ENCODE results near the gene LARGE1.

The LARGE1 gene

GRCh38 chr22:33792832-33793231 lies 127.4 kb downstream of the LARGE1 start:
- in situ Hi-C loops (cut with HindIII; ENCODE audit: low sequenced_read_pairs): no loop called here
- no peak for DNase-seq (ENCODE audit: low read depth)
- no peak for TF ChIP-seq CTCF (IDR thresholded peaks at IDR 0.05; ENCODE audit: low read depth, low read length, missing control alignments)
- H3K4me3 ChIP-seq (ENCODE audit: low read depth, low read length): no peak overlapping the region

DNA sequence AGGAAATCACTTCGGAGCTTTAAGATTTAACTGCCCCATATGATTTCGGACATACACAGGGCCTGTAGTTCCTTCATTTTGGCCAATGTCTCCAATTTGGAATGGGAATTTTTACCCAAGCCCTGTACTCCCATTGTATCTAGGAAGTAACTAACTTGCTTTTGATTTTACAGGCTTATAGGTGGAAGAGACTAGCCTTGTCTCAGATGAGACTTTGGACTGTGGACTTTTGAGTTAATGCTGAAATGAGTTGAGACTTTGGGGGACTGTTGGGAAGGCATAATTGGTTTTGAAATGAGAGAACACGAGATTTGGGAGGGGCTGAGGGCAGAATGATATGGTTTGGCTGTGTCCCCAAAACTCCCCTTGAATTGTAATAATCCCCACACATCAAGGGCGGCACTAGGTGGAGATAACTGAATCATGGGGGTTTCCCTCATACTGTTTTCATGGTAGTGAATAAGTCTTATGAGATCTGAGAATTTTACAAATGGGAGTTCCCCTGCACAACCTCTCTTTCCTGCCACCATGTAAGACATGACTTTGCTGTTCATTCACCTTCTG lies 130.5 kb downstream of the LARGE1 start:
- in situ Hi-C loops (cut with HindIII; ENCODE audit: low sequenced_read_pairs): no loop called here
- DNase-seq (ENCODE audit: low read depth): no peak
- TF ChIP-seq CTCF (IDR thresholded peaks at IDR 0.05; ENCODE audit: low read depth, low read length, missing control alignments): no peak
- no peak overlapping the region for H3K4me3 ChIP-seq (ENCODE audit: low read depth, low read length)

DNA sequence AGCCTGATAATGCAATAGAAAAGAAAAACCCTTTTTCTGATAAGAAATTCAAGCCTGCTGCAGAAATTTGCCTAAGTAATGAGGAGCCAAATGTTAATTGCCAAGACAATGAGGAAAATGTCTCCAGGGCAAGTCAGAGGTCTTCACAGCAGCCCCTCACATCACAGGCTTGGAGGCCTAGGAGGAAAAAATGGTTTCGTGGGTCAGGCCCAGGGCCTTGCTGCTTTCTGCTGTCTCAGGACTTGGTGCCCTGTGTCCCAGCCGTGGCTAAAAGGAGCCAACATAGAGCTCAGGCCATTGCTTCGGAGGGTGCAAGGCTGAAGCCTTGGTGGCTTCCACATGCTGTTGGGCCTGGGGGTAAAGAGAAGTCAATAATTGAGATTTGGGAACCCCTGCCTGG lies 131.3 kb downstream of the LARGE1 start:
- H3K4me3 ChIP-seq (ENCODE audit: low read depth, low read length): no peak overlapping the region
- no peak for TF ChIP-seq CTCF (IDR thresholded peaks at IDR 0.05; ENCODE audit: low read depth, low read length, missing control alignments)
- in situ Hi-C loops (cut with HindIII; ENCODE audit: low sequenced_read_pairs): no loop called here
- DNase-seq (ENCODE audit: low read depth): no peak

DNA sequence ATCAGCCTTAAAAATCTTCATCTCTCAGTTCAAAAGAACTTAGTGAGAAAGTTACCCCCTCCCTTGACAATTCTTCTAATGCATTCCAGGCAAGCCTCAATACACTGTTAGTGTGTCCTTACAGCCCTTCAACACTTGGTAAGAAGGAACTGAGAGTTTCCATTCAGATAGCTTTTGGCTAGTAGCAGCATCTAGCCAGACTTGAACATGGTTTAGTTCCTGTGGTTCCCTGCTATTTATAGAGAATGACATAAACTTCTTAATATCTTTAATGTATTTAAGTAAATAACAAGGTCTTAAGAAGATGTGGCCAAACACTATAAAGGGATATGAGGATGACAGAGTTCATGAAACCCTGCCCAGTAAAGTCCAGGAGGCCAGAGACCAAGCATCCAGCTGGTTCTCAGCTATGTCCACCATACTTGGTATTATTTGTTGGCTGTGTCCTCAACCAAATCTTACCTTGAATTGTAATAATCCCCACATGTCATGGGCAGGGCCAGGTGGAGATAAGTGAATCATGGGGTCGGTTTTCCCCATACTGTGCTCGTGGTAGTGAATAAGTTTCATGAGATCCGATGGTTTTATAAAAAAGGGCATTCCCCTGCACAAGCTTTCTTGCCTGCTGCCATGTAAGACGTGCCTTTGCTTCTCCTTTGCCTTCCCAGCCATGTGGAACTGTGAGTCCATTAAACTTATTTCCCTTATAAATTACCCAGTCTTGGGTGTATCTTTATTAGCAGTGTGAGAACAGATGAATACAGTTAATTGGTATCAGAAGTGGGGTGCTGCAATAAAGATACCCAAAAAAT lies 132.4 kb downstream of the LARGE1 start:
- DNase-seq (ENCODE audit: low read depth): no peak
- in situ Hi-C loops (cut with HindIII; ENCODE audit: low sequenced_read_pairs): no loop called here
- no peak for TF ChIP-seq CTCF (IDR thresholded peaks at IDR 0.05; ENCODE audit: low read depth, low read length, missing control alignments)
- no peak overlapping the region for H3K4me3 ChIP-seq (ENCODE audit: low read depth, low read length)

DNA sequence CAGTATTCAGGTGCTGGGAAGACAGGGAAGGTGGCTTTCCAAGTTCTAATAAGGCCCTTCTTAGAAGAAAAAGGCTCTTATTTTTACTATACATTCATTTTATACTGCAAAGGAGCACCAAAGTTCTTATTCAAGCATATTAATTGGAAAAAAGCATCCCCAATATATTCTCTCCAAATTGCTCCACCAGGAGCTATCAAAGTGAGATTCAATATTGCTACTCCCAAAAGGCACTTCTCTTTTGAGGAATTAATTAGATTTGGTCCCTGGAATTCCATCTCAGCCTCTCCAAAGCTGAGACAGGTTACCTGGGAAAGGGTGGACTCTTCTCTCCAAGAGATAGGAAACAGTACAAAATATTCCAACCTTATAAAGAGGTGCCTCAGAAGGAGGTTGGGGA lies 134.1 kb downstream of the LARGE1 start:
- no peak overlapping the region for H3K4me3 ChIP-seq (ENCODE audit: low read depth, low read length)
- in situ Hi-C loops (cut with HindIII; ENCODE audit: low sequenced_read_pairs): no loop called here
- DNase-seq (ENCODE audit: low read depth): no peak
- TF ChIP-seq CTCF (IDR thresholded peaks at IDR 0.05; ENCODE audit: low read depth, low read length, missing control alignments): no peak

DNA sequence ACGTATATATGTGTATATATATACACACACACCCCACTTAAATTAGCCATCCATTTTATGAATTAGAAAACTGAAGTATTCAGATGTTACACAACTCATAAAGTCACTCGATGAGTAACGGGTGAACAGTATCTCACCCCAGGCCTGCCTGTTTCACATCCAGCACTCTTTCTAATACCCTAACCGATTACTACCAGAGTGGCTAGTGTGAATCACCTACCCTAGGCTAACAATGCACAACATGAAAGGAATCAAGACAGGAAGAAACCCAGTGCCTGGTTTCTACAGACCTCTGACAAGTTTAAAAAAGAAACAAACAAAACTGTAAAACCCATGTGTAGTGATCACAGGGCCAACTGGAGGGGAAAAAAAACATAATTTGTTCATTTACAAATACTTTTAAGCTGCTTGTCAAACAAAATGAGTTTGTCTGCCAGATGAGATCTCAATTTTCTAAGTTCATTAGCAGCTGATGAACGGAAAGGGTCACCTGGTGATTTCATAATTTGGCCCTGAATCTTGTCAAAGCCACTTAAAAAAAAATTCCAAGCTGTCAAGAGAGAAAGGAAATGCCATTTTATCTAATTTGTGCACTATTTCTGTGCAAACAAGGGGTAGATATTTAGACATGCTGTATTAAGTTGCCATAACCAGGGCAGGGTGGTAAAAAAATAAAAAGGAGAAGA lies 134.8 kb downstream of the LARGE1 start:
- in situ Hi-C loops (cut with HindIII; ENCODE audit: low sequenced_read_pairs): no loop called here
- no peak for TF ChIP-seq CTCF (IDR thresholded peaks at IDR 0.05; ENCODE audit: low read depth, low read length, missing control alignments)
- H3K4me3 ChIP-seq (ENCODE audit: low read depth, low read length): no peak overlapping the region
- no peak for DNase-seq (ENCODE audit: low read depth)

Measured in astrocyte of the cerebellum (primary cell).